ENCODE data around the gene GAS6.

DNA sequence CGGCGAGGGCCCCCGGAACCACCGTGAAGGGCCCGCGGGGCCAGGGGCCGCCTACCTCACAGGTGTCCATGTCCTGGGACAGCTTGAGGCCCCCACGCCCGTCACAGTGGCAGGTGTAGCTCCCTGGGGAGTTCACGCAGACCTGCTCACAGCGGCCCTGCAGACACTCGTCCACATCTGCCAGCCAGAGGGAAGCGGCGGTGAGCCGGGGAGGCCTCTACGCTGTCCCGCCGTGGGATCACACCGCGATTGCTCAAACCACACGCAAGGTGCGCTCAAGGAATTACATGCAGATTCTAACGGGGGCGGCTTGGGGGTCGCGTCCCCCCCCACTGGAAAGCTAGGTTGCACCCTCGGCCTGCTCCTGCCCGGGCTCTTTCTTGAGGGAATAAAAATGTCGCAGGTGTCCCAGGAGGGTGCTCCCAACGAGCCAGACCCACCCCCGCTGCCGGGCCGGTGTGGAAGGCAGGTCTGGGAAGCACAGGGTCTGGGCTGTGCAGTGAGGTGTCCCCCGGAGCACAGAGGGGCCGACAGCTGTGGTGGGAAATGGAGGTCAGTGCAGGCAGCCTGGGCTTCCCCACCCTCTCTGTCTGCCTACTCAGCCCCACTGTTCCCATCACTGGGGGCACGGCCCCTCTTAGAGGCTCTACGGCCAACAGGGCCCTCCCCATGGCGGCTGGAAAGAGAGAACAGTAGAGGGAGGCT is 29.2 kb downstream of the GAS6 start:
- TF ChIP-seq, protein P1, sequence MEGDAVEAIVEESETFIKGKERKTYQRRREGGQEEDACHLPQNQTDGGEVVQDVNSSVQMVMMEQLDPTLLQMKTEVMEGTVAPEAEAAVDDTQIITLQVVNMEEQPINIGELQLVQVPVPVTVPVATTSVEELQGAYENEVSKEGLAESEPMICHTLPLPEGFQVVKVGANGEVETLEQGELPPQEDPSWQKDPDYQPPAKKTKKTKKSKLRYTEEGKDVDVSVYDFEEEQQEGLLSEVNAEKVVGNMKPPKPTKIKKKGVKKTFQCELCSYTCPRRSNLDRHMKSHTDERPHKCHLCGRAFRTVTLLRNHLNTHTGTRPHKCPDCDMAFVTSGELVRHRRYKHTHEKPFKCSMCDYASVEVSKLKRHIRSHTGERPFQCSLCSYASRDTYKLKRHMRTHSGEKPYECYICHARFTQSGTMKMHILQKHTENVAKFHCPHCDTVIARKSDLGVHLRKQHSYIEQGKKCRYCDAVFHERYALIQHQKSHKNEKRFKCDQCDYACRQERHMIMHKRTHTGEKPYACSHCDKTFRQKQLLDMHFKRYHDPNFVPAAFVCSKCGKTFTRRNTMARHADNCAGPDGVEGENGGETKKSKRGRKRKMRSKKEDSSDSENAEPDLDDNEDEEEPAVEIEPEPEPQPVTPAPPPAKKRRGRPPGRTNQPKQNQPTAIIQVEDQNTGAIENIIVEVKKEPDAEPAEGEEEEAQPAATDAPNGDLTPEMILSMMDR (IDR thresholded peaks at IDR 0.05; ENCODE audit: insufficient read depth, low read length, poor library complexity, severe bottlenecking), result no peak
- no peak for TF ChIP-seq EZH2phosphoT487 (conservative IDR thresholded peaks at IDR 0.05; ENCODE audit: low read length)

Data from SU-DHL-6 (cell line).